Measurements from ENCODE around the gene STXBP5L. TPM values are rescaled to one million over a fixed set of nuclear protein-coding genes. Genes with fewer than 3 reads are reported as not detected.

STXBP5L gene
- total RNA-seq, 1 donor from 2014 or later: 3.0 TPM

DNA sequence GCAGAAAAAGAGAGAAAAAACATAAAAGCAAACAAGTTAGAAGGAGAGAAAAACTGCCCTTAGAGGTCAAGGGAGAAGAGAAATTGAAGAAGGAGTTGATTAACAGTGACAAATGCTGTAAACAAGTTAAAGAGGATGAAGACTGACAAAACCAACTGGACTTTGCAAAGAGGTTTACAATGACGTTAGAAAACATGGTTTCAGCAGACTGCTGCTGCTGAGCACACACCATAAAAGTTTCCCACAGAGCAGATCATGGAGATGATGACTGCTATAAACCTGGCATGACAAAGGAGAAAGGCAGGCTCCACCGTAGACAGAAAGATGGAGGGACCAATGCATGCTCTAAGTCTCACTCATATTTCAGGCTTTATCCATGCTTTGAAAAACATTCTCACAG lies 559.1 kb downstream of the STXBP5L start:
- Mint-ChIP-seq H3K36me3 (ENCODE audit: low read depth) (peaks cover 17% of the 10 kb centered on the region), H3K9me3 (no peaks in the 10 kb centered on the region)

GRCh38 chr3:121473001-121473400 lies 565.0 kb downstream of the STXBP5L start:
- Mint-ChIP-seq H3K4me1 (no peaks in the 10 kb centered on the region), H3K9me3 (no peaks in the 10 kb centered on the region), H3K4me3 (no peak overlapping the region), H3K36me3 (ENCODE audit: low read depth) (peaks cover 7% of the 10 kb centered on the region), H3K27ac (ENCODE audit: unreplicated experiment) (no peak overlapping the region), H3K27me3 (ENCODE audit: low read depth) (no peaks in the 10 kb centered on the region)
- TF ChIP-seq, protein P1, sequence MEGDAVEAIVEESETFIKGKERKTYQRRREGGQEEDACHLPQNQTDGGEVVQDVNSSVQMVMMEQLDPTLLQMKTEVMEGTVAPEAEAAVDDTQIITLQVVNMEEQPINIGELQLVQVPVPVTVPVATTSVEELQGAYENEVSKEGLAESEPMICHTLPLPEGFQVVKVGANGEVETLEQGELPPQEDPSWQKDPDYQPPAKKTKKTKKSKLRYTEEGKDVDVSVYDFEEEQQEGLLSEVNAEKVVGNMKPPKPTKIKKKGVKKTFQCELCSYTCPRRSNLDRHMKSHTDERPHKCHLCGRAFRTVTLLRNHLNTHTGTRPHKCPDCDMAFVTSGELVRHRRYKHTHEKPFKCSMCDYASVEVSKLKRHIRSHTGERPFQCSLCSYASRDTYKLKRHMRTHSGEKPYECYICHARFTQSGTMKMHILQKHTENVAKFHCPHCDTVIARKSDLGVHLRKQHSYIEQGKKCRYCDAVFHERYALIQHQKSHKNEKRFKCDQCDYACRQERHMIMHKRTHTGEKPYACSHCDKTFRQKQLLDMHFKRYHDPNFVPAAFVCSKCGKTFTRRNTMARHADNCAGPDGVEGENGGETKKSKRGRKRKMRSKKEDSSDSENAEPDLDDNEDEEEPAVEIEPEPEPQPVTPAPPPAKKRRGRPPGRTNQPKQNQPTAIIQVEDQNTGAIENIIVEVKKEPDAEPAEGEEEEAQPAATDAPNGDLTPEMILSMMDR (conservative IDR thresholded peaks at IDR 0.05): no peak
- no peak for DNase-seq (ENCODE audit: low read depth, low spot score)

More for the DNA sequence above, 559.1 kb downstream of the STXBP5L start:
- H3K27me3 Mint-ChIP-seq (ENCODE audit: low read depth): no peaks in the 10 kb centered on the region
- TF ChIP-seq, protein P1 (conservative IDR thresholded peaks at IDR 0.05): no peak
- H3K4me1 Mint-ChIP-seq: peaks cover 5% of the 10 kb centered on the region
- H3K27ac Mint-ChIP-seq (ENCODE audit: unreplicated experiment): peak overlapping the region; percentile 59
- DNase-seq (ENCODE audit: low read depth, low spot score): no peak
- H3K4me3 Mint-ChIP-seq: no peak overlapping the region

Small RNA genes within 50 kb of the gene (microRNA-seq; reads per million reads assigned to microRNA genes)
- 10.1 reads per million, percentile 18 among the genes with 10 or more reads in this experiment for gene MIR5682

Other genes with a start within 250 kb of the STXBP5L start
- 0.75 and 1.2 TPM in 2 replicates for gene HGD, start 226.0 kb upstream of the STXBP5L start, total RNA-seq
- gene RABL3, start 165.7 kb upstream of the STXBP5L start, total RNA-seq: 16.5 and 17.8 TPM in 2 replicates
- 32.7 and 34.3 TPM in 2 replicates for gene GTF2E1, start 165.5 kb upstream of the STXBP5L start, total RNA-seq